K562 (cell line): Measurements from ENCODE around the gene C6orf47. TPM values are rescaled to one million over a fixed set of nuclear protein-coding genes. Genes with fewer than 3 reads are reported as not detected.

Experiments
- ARID2 ChIP-seq: fragments of 450-650 bp; IDR thresholded peaks from 2 replicates; pipeline ENCODE4 v1.6.1; 2017; ENCODE audit warnings: antibody characterized with exemption, mild to moderate bottlenecking
- CREB1 ChIP-seq, 2 experiments: sonication (generic) in 1 of 2; formaldehyde crosslinking in 1 of 2; IDR thresholded peaks; 2 replicates each; pipeline versions ENCODE4 v1.6.1 to v1.8.0; 2012 to 2022; ENCODE audit warnings: inconsistent platforms in 1 of 2, mild to moderate bottlenecking in 1 of 2, missing genetic modification reagents in 1 of 2, moderate library complexity in 1 of 2
- CREB3 ChIP-seq: fragments of 450-650 bp; conservative IDR thresholded peaks from 2 replicates; pipeline ENCODE4 v1.6.1; 2016; ENCODE audit warnings: missing genetic modification characterization, low read depth, mild to moderate bottlenecking, missing compliant biosample characterization, moderate library complexity
- FUS ChIP-seq: fragments of 200-400 bp; formaldehyde crosslinking; optimal IDR thresholded peaks from 2 replicates; pipeline ENCODE3; 2017; ENCODE audit warnings: low read depth, low read length
- MEIS2 ChIP-seq: fragments of 450-650 bp; IDR thresholded peaks from 2 replicates; pipeline ENCODE4 v1.6.1; 2014; ENCODE audit warnings: mild to moderate bottlenecking; ENCODE audit not compliant: partially characterized antibody
- NR1H2 ChIP-seq: sonication (generic); formaldehyde crosslinking; IDR thresholded peaks from 2 replicates; pipeline ENCODE4 v1.4.0; 2020; ENCODE audit warnings: mild to moderate bottlenecking, missing genetic modification reagents
- PKNOX1 ChIP-seq: fragments of 450-650 bp; IDR thresholded peaks from 2 replicates; pipeline ENCODE4 v1.6.1; 2016
- RBM34 ChIP-seq: fragments of 200-400 bp; formaldehyde crosslinking; IDR thresholded peaks from 2 replicates; pipeline ENCODE4 v1.6.1; 2018; ENCODE audit warnings: low read length, borderline replicate concordance; ENCODE audit not compliant: insufficient read depth
- SMC3 ChIP-seq: conservative IDR thresholded peaks from 2 replicates; pipeline ENCODE4 v1.6.1; 2011; ENCODE audit warnings: low read depth, low read length, improper control_type of control experiment; ENCODE audit not compliant: insufficient read depth
- SRF ChIP-seq, 2 experiments: fragments of 250-450, 450-650 bp in 1 of 2; sonication (Bioruptor Pico) in 1 of 2; sonication (generic) in 1 of 2; formaldehyde crosslinking; IDR thresholded peaks; 2 replicates each; pipeline versions ENCODE4 v1.5.0 to v1.5.1; 2020 to 2022; ENCODE audit warnings: mild to moderate bottlenecking in 1 of 2, missing genetic modification reagents in 1 of 2
- TBL1XR1 ChIP-seq, 2 experiments: IDR thresholded peaks; 2 replicates each; pipeline ENCODE4 v1.6.1; 2012; ENCODE audit warnings: improper control_type of control experiment in 2 of 2, low read length in 2 of 2, mild to moderate bottlenecking in 1 of 2
- TRIM25 ChIP-seq: fragments of 450-650 bp; IDR thresholded peaks from 2 replicates; pipeline ENCODE4 v1.7.0; 2016; ENCODE audit warnings: borderline replicate concordance
- ZNF311 ChIP-seq: fragments of 250-450 bp; sonication (Bioruptor Pico); IDR thresholded peaks from 2 replicates; pipeline ENCODE4 v1.4.0; 2020; ENCODE audit warnings: mild to moderate bottlenecking, moderate library complexity
- ZNF384 ChIP-seq: IDR thresholded peaks from 2 replicates; pipeline ENCODE4 v1.6.1; 2012; ENCODE audit warnings: low read depth, low read length, improper control_type of control experiment
- ZNF655 ChIP-seq: fragments of 250-450 bp; sonication (Bioruptor Pico); IDR thresholded peaks from 2 replicates; pipeline ENCODE4 v1.5.0; 2021
- ZSCAN29 ChIP-seq: fragments of 450-650 bp; IDR thresholded peaks from 2 replicates; pipeline ENCODE4 v1.6.1; 2017
- polyA plus RNA-seq, 8 experiments: library from polyadenylated mRNA; depleted of rRNA in 4 of 8; stranded (reverse) in 5 of 8; unstranded in 3 of 8; fragments of >200 nt; fragmentation: Nextera tagmentation in 2 of 8; fragmentation: Illumina TruSeq in 1 of 8; extraction: Ambion mirVana in 2 of 8; extraction: Trizol in 1 of 8; gene quantifications; 2 replicates each; pipeline versions ENCODE4 v1.2.1 to v1.2.3, GENCODE V29; 2011 to 2014; ENCODE audit warnings: inconsistent platforms in 1 of 8, missing spikeins in 1 of 8
- total RNA-seq, 7 experiments: library from RNA; depleted of rRNA in 6 of 7; stranded (reverse); fragments of >200 nt in 6 of 7; fragmentation: Illumina TruSeq in 2 of 7; extraction: Trizol in 2 of 7; gene quantifications; 2 replicates each; pipeline versions ENCODE4 v1.2.1 to v1.2.3, GENCODE V29; 2011 to 2021; ENCODE audit warnings: low replicate concordance in 1 of 7
- TF ChIP-seq, protein P1 (sequence below): fragments of 250-450 bp; sonication (Bioruptor Pico); IDR thresholded peaks from 2 replicates; pipeline ENCODE4 v1.6.1; 2021; ENCODE audit warnings: mild to moderate bottlenecking
- TF ChIP-seq, protein P2 (sequence below): sonication (generic); formaldehyde crosslinking; IDR thresholded peaks from 2 replicates; pipeline ENCODE4 v1.8.1; 2022; ENCODE audit warnings: missing genetic modification reagents

C6orf47 gene
- total and polyA plus RNA-seq, 9 of the 15 experiments (the other 6 are each of a cell fraction or from before 2014, with no cell fraction given) = 0.14 to 43.8 (median 27.0) TPM

GRCh38 chr6:31702819-31703716 is 42.5 kb upstream of the C6orf47 start, which contains the start of gene ABHD16A (continued):
- TF ChIP-seq, protein P1, sequence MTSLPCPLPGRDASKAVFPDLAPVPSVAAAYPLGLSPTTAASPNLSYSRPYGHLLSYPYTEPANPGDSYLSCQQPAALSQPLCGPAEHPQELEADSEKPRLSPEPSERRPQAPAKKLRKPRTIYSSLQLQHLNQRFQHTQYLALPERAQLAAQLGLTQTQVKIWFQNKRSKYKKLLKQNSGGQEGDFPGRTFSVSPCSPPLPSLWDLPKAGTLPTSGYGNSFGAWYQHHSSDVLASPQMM (CRISPR knock-in tag) = no peak
- TF ChIP-seq ZNF655 (CRISPR knock-in tag) (no peak), NR1H2 (0 out of 2 replicates have a peak, but pooled peaks have one; percentile 60), MEIS2 (peak; percentile 49), ZSCAN29 (peak; percentile 44; the same call in 1 of the 2 replicates), CREB1 (IDR thresholded peaks at IDR 0.05) (peak; percentile 94), CREB1 (CRISPR knock-in tag; IDR thresholded peaks at IDR 0.05) (peak; percentile 94), ZNF384 (peak; percentile 48; the same call in 1 of the 2 replicates), FUS (no peak), CREB3 (tag) (no peak; the same call in 1 of the 2 replicates), RBM34 (no peak), SRF (CRISPR knock-in tag; IDR thresholded peaks at IDR 0.05) (peak; percentile 25 to 94; a peak in 3 of 4 replicates), PKNOX1 (peak; percentile 65), ARID2 (peak; percentile 67), SMC3 (no peak; the same call in 1 of the 2 replicates), TRIM25 (peak; percentile 77; the same call in 1 of the 2 replicates), TBL1XR1 (IDR thresholded peaks at IDR 0.05; ENCODE audit: low read length in 2 of 2) (peak; percentile 78 to 88), ZNF311 (no peak)
- TF ChIP-seq, protein P2, sequence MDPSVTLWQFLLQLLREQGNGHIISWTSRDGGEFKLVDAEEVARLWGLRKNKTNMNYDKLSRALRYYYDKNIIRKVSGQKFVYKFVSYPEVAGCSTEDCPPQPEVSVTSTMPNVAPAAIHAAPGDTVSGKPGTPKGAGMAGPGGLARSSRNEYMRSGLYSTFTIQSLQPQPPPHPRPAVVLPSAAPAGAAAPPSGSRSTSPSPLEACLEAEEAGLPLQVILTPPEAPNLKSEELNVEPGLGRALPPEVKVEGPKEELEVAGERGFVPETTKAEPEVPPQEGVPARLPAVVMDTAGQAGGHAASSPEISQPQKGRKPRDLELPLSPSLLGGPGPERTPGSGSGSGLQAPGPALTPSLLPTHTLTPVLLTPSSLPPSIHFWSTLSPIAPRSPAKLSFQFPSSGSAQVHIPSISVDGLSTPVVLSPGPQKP (CRISPR knock-in tag) = no peak
